HepG2 (cell line): ENCODE measurements around the gene LRRC10. TPM values are rescaled to one million over a fixed set of nuclear protein-coding genes. Genes with fewer than 3 reads are reported as not detected.
A peak's percentile ranks its signal among the peaks of the same experiment; 100 is the strongest.

ENCODE experiments used
- ARID2 ChIP-seq: sonication (generic); formaldehyde crosslinking; IDR thresholded peaks from 2 replicates; pipeline ENCODE4 v1.8.1; 2022; ENCODE audit warnings: mild to moderate bottlenecking, missing genetic modification reagents, borderline replicate concordance
- JUNB ChIP-seq: sonication (generic); formaldehyde crosslinking; IDR thresholded peaks from 2 replicates; pipeline ENCODE4 v1.8.0; 2022; ENCODE audit warnings: missing genetic modification reagents, mild to moderate bottlenecking, borderline replicate concordance
- KLF9 ChIP-seq: IDR thresholded peaks from 2 replicates; pipeline ENCODE4 v1.6.1; 2016; ENCODE audit warnings: low read depth
- LBX2 ChIP-seq: sonication (generic); formaldehyde crosslinking; IDR thresholded peaks from 2 replicates; pipeline ENCODE4 v1.5.0; 2020; ENCODE audit warnings: missing genetic modification reagents, mild to moderate bottlenecking, borderline replicate concordance
- MNT ChIP-seq: fragments of 450-650 bp; IDR thresholded peaks from 2 replicates; pipeline ENCODE4 v1.6.1; 2016
- PLSCR1 ChIP-seq: sonication (generic); formaldehyde crosslinking; IDR thresholded peaks from 2 replicates; pipeline ENCODE4 v1.5.0; 2020; ENCODE audit warnings: missing genetic modification reagents, mild to moderate bottlenecking, borderline replicate concordance
- SATB2 ChIP-seq: sonication (generic); formaldehyde crosslinking; IDR thresholded peaks from 2 replicates; pipeline ENCODE4 v1.5.0; 2020; ENCODE audit warnings: missing genetic modification reagents
- THYN1 ChIP-seq: sonication (generic); formaldehyde crosslinking; IDR thresholded peaks from 2 replicates; pipeline ENCODE4 v1.8.1; 2023; ENCODE audit warnings: low read depth, mild to moderate bottlenecking, moderate library complexity, missing genetic modification reagents, borderline replicate concordance
- ZNF292 ChIP-seq: sonication (generic); formaldehyde crosslinking; IDR thresholded peaks from 2 replicates; pipeline ENCODE4 v1.8.1; 2022; ENCODE audit warnings: mild to moderate bottlenecking, low read depth, missing genetic modification reagents, borderline replicate concordance
- ZNF350 ChIP-seq: sonication (generic); formaldehyde crosslinking; IDR thresholded peaks from 2 replicates; pipeline ENCODE4 v1.4.0; 2020; ENCODE audit warnings: mild to moderate bottlenecking, low read depth, missing genetic modification reagents, borderline replicate concordance
- ZNF383 ChIP-seq: sonication (generic); formaldehyde crosslinking; IDR thresholded peaks from 2 replicates; pipeline ENCODE4 v1.4.0; 2020; ENCODE audit warnings: missing genetic modification reagents, mild to moderate bottlenecking, borderline replicate concordance
- ZNF609 ChIP-seq: sonication (generic); formaldehyde crosslinking; IDR thresholded peaks from 2 replicates; pipeline ENCODE4 v1.4.0; 2020; ENCODE audit warnings: mild to moderate bottlenecking, missing genetic modification reagents, borderline replicate concordance
- polyA plus RNA-seq, 8 experiments: library from polyadenylated mRNA; depleted of rRNA in 3 of 8; stranded (reverse) in 7 of 8; unstranded in 1 of 8; fragments of >200 nt; fragmentation: Illumina TruSeq in 4 of 8; extraction: Trizol in 4 of 8; gene quantifications; 2 replicates each; pipeline versions ENCODE4 v1.2.1 to v1.2.3, GENCODE V29; 2011 to 2016; ENCODE audit warnings: low read depth in 4 of 8, missing spikeins in 1 of 8, mixed read lengths in 1 of 8; ENCODE audit not compliant: insufficient read depth in 1 of 8
- total RNA-seq, 5 experiments: library from RNA; depleted of rRNA; stranded (reverse); fragments of >200 nt; fragmentation: Illumina TruSeq; extraction: Trizol; gene quantifications; 2 replicates each; pipeline ENCODE4 v1.2.3, GENCODE V29; 2016; ENCODE audit warnings: low read depth in 1 of 5
- TF ChIP-seq, protein P1 (sequence below): IDR thresholded peaks from 2 replicates; pipeline ENCODE4 v1.6.1; 2016; ENCODE audit warnings: low read depth, borderline replicate concordance
- TF ChIP-seq, protein P2 (sequence below): sonication (generic); formaldehyde crosslinking; IDR thresholded peaks from 2 replicates; pipeline ENCODE4 v1.4.0; 2020; ENCODE audit warnings: low read depth, missing genetic modification reagents

LRRC10 gene
- total and polyA plus RNA-seq, 2 of the 13 experiments (the other 11 are each of a cell fraction or from before 2014, with no cell fraction given): not detected

- TF ChIP-seq ZNF609 (CRISPR knock-in tag) (peak; percentile 44; the same call in 1 of the 2 replicates), KLF9 (CRISPR knock-in tag) (peak; percentile 97), ZNF383 (no peak), THYN1 (CRISPR knock-in tag) (no peak), SATB2 (CRISPR knock-in tag) (peak; percentile 64; the same call in 1 of the 2 replicates), ZNF350 (CRISPR knock-in tag) (peak; percentile 96), MNT (peak; percentile 84; the same call in 1 of the 2 replicates), LBX2 (peak; percentile 59; the same call in 1 of the 2 replicates), ARID2 (CRISPR knock-in tag) (peak; percentile 55; the same call in 1 of the 2 replicates), JUNB (CRISPR knock-in tag) (no peak), PLSCR1 (no peak), ZNF292 (CRISPR knock-in tag) (peak; percentile 53; the same call in 1 of the 2 replicates)
- TF ChIP-seq, protein P1, sequence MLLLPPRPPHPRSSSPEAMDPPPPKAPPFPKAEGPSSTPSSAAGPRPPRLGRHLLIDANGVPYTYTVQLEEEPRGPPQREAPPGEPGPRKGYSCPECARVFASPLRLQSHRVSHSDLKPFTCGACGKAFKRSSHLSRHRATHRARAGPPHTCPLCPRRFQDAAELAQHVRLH (CRISPR knock-in tag): no peak
- TF ChIP-seq, protein P2, sequence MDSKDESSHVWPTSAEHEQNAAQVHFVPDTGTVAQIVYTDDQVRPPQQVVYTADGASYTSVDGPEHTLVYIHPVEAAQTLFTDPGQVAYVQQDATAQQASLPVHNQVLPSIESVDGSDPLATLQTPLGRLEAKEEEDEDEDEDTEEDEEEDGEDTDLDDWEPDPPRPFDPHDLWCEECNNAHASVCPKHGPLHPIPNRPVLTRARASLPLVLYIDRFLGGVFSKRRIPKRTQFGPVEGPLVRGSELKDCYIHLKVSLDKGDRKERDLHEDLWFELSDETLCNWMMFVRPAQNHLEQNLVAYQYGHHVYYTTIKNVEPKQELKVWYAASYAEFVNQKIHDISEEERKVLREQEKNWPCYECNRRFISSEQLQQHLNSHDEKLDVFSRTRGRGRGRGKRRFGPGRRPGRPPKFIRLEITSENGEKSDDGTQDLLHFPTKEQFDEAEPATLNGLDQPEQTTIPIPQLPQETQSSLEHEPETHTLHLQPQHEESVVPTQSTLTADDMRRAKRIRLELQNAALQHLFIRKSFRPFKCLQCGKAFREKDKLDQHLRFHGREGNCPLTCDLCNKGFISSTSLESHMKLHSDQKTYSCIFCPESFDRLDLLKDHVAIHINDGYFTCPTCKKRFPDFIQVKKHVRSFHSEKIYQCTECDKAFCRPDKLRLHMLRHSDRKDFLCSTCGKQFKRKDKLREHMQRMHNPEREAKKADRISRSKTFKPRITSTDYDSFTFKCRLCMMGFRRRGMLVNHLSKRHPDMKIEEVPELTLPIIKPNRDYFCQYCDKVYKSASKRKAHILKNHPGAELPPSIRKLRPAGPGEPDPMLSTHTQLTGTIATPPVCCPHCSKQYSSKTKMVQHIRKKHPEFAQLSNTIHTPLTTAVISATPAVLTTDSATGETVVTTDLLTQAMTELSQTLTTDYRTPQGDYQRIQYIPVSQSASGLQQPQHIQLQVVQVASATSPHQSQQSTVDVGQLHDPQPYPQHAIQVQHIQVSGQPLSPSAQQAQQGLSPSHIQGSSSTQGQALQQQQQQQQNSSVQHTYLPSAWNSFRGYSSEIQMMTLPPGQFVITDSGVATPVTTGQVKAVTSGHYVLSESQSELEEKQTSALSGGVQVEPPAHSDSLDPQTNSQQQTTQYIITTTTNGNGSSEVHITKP (CRISPR knock-in tag): peak; percentile 87; the same call in 1 of the 2 replicates
Measured at GRCh38 chr12:69585189-69586062, 25.3 kb downstream of the LRRC10 start, which contains the start of gene CCT2 (continued).
